Measurements from ENCODE around the gene HSFX4. TPM values are rescaled to one million over a fixed set of nuclear protein-coding genes. Genes with fewer than 3 reads are reported as not detected.

The HSFX4 gene
- total and polyA plus RNA-seq, 3 donors from 2014 or later = 2.4 to 9.7 (median 6.0) TPM

GRCh38 chrX:149908308-149908707 is 21.1 kb upstream of the HSFX4 start:
- Histone ChIP-seq H3K9me3 (no peaks in the 10 kb centered on the region), H3K4me3 (no peak overlapping the region), H3K36me3 (ENCODE audit: low read depth, missing control alignments) (no peaks in the 10 kb centered on the region), H3K27me3 (no peaks in the 10 kb centered on the region), H3K4me1 (no peaks in the 10 kb centered on the region), H3K27ac (no peak overlapping the region)
- 94 to 96% methylated on average over 3 of the region's 3 CpGs for WGBS, 2 donors
- TF ChIP-seq, protein P1, sequence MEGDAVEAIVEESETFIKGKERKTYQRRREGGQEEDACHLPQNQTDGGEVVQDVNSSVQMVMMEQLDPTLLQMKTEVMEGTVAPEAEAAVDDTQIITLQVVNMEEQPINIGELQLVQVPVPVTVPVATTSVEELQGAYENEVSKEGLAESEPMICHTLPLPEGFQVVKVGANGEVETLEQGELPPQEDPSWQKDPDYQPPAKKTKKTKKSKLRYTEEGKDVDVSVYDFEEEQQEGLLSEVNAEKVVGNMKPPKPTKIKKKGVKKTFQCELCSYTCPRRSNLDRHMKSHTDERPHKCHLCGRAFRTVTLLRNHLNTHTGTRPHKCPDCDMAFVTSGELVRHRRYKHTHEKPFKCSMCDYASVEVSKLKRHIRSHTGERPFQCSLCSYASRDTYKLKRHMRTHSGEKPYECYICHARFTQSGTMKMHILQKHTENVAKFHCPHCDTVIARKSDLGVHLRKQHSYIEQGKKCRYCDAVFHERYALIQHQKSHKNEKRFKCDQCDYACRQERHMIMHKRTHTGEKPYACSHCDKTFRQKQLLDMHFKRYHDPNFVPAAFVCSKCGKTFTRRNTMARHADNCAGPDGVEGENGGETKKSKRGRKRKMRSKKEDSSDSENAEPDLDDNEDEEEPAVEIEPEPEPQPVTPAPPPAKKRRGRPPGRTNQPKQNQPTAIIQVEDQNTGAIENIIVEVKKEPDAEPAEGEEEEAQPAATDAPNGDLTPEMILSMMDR (IDR thresholded peaks at IDR 0.05) = no peak
- no peak for TF ChIP-seq POLR2A (IDR thresholded peaks at IDR 0.05)
- intact Hi-C loops (cut with DNase I; ENCODE audit: low total_unique reads) = no loop called here
- DNase-seq = no peak

DNA sequence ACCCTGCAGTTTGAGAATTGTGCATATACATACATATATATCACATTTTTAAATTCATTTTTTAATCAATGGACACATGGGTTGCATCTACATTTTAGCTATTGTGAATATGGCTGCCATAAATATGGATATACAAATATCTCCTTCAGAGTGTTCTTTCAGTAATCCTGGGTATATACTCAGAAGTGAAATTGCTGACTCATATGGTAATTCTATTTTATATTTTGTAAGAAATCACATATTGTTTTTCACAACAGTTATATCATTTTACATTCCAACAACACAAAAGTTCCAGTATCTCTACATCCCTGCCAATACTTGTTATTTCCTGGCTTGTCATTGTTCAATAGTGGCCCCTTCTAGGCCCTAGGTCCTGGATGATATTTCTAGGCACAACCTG is 20.6 kb upstream of the HSFX4 start:
- no peak overlapping the region for H3K27ac ChIP-seq

DNA sequence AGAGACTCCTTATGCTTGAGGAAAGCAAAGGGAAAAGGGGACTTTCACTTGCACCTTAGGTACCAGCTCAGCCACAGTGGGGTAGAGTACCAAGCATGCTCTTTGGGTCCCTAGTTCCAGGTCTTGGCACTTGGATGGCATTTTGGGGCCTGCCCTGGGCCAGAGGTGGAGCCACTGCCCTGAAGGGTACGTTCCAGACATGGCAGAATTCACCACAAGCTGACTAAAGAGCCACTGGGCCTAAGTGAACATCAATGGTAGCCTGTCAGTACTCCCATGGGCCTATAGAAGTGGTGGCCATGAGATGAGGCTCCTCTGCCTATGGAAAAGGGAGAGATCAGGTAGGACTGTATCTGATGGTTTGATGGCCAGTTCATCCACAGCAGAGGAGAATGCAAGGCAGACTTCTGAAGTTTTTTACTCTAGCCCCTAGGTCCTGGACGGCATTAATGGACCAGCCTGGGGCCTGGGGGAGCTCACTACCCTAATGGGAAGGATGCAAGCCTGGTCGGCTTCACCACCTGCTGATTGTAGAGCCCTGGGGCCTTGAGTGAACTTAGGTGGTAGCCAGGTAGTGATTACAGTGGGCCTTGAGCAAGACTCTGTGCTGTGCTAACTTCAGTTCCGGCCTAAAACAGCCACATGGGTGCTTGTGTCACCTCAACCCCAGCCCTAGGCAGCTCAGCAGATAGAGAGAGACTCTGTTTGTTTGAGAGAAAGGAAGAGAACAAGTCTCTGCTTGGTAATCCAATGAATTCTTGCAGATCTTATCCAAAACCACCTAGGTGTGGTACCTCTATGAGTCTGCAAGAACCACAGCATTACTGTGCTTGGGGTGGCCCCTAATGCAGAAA is 19.8 kb upstream of the HSFX4 start:
- H3K4me3 ChIP-seq = no peak overlapping the region
- no peak for DNase-seq
- WGBS, 2 donors = 95% methylated on average over 4 of the region's 4 CpGs; no CpG with 5 or more reads in 1 of the 2 donors
- H3K27me3 ChIP-seq = no peaks in the 10 kb centered on the region
- H3K9me3 ChIP-seq = no peaks in the 10 kb centered on the region
- intact Hi-C loops (cut with DNase I; ENCODE audit: low total_unique reads) = no loop called here
- TF ChIP-seq, protein P1 (IDR thresholded peaks at IDR 0.05) = no peak
- TF ChIP-seq POLR2A (IDR thresholded peaks at IDR 0.05) = no peak
- H3K36me3 ChIP-seq (ENCODE audit: low read depth, missing control alignments) = no peaks in the 10 kb centered on the region
- no peak overlapping the region for H3K27ac ChIP-seq
- no peaks in the 10 kb centered on the region for H3K4me1 ChIP-seq

More for the DNA sequence above, 20.6 kb upstream of the HSFX4 start:
- intact Hi-C loops (cut with DNase I; ENCODE audit: low total_unique reads) = no loop called here
- TF ChIP-seq, protein P1 (IDR thresholded peaks at IDR 0.05) = no peak
- TF ChIP-seq POLR2A (IDR thresholded peaks at IDR 0.05) = no peak
- Histone ChIP-seq H3K9me3 (no peaks in the 10 kb centered on the region), H3K36me3 (ENCODE audit: low read depth, missing control alignments) (no peaks in the 10 kb centered on the region), H3K4me3 (no peak overlapping the region), H3K4me1 (no peaks in the 10 kb centered on the region), H3K27me3 (no peaks in the 10 kb centered on the region)
- no peak for DNase-seq

- H3K27ac ChIP-seq = no peak overlapping the region
- H3K27me3 ChIP-seq = no peaks in the 10 kb centered on the region
- no peaks in the 10 kb centered on the region for H3K9me3 ChIP-seq
- H3K4me3 ChIP-seq = no peak overlapping the region
- H3K4me1 ChIP-seq = no peaks in the 10 kb centered on the region
- H3K36me3 ChIP-seq (ENCODE audit: low read depth, missing control alignments) = no peaks in the 10 kb centered on the region
- 93 to 98% methylated on average over 7 to 9 of the region's 9 CpGs for WGBS, 2 donors
- no peak for DNase-seq
- TF ChIP-seq, protein P1 (IDR thresholded peaks at IDR 0.05) = no peak
- TF ChIP-seq POLR2A (IDR thresholded peaks at IDR 0.05) = no peak
- intact Hi-C loops (cut with DNase I; ENCODE audit: low total_unique reads) = no loop called here
Measured at GRCh38 chrX:149910178-149910695, 19.1 kb upstream of the HSFX4 start.
